ENCODE measurements around the gene MRPS22.

MRPS22 gene

GRCh38 chr3:139355891-139356290, 12.1 kb downstream of the MRPS22 start:
- TF ChIP-seq CTCF (conservative IDR thresholded peaks at IDR 0.05) (no peak), ZFX (IDR thresholded peaks at IDR 0.05) (no peak)
- no peak overlapping the region for H3K27ac ChIP-seq

- no peak overlapping the region for H3K27ac ChIP-seq
- TF ChIP-seq CTCF (conservative IDR thresholded peaks at IDR 0.05) (no peak), ZFX (IDR thresholded peaks at IDR 0.05) (no peak)
These were observed 14.1 kb downstream of the MRPS22 start for GRCh38 chr3:139357899-139358298.

- H3K27ac ChIP-seq = no peak overlapping the region
- TF ChIP-seq CTCF (conservative IDR thresholded peaks at IDR 0.05) (no peak), ZFX (IDR thresholded peaks at IDR 0.05) (no peak)
These were observed 15.2 kb downstream of the MRPS22 start for GRCh38 chr3:139358841-139359562.

- no peak overlapping the region for H3K27ac ChIP-seq
- TF ChIP-seq ZFX (IDR thresholded peaks at IDR 0.05) (no peak), CTCF (conservative IDR thresholded peaks at IDR 0.05) (no peak)
These were observed 17.5 kb downstream of the MRPS22 start for GRCh38 chr3:139361276-139361675.

- no peak overlapping the region for H3K27ac ChIP-seq
- TF ChIP-seq CTCF (conservative IDR thresholded peaks at IDR 0.05) (no peak), ZFX (IDR thresholded peaks at IDR 0.05) (no peak)
These were observed 20.7 kb downstream of the MRPS22 start for GRCh38 chr3:139364549-139364948.

GRCh38 chr3:139374099-139374498, 30.3 kb downstream of the MRPS22 start:
- no peak for TF ChIP-seq ZFX (IDR thresholded peaks at IDR 0.05)
- no peak for TF ChIP-seq CTCF (conservative IDR thresholded peaks at IDR 0.05)

GRCh38 chr3:139377378-139377777, 33.6 kb downstream of the MRPS22 start:
- H3K27ac ChIP-seq = no peak overlapping the region
- TF ChIP-seq ZFX (IDR thresholded peaks at IDR 0.05) (no peak), CTCF (conservative IDR thresholded peaks at IDR 0.05) (no peak)

More at GRCh38 chr3:139374099-139374498, 30.3 kb downstream of the MRPS22 start:
- H3K27ac ChIP-seq = no peak overlapping the region
